ENCODE measurements around the gene SEC61A2.
"Not testable (repeated sequence)": the region's sequence is repeated elsewhere in the genome, so short reads cannot be mapped to it uniquely, and the experiment has no call there.

Gene SEC61A2

GRCh38 chr10:12156367-12157123 is 27.1 kb downstream of the SEC61A2 start:
- Histone ChIP-seq H3K4me1 (ENCODE audit: control insufficient read depth, insufficient read depth, low read length) (no peaks in the 10 kb centered on the region), H3K27me3 (ENCODE audit: control insufficient read depth, insufficient read depth, low read length) (no peaks in the 10 kb centered on the region), H3K36me3 (ENCODE audit: control insufficient read depth, insufficient read depth, low read length) (no peaks in the 10 kb centered on the region), H3K4me3 (ENCODE audit: low read length) (no peak overlapping the region), H3K9me3 (ENCODE audit: control insufficient read depth, insufficient read depth, low read length) (no peaks in the 10 kb centered on the region), H3K27ac (ENCODE audit: low read length) (no peak overlapping the region)
- DNase-seq (ENCODE audit: low read depth, low spot score): no peak
- WGBS (ENCODE audit: insufficient coverage, insufficient read length): no CpG with 5 or more reads among the region's 14 CpGs

DNA sequence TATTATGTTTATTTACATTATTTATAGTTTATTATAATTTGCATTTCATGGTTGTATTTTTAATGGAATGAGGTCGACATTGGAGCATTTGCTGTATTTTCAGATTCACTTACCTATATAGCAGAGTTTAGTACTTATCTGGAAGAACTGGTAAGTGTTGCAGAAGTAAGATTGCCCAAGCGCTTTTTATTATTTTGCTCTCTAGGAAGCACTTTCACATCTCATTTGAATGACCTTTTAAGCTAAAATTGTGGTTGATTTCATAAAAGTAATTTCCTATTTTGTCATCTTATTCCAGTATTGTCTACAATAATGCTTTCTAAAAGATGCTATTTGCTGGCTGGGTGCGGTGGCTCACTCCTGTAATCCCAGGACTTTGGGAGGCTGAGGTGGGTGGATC is 28.6 kb downstream of the SEC61A2 start:
- 0 out of 2 replicates have a peak, but pooled peaks cover 2% of the 10 kb centered on the region for H3K36me3 ChIP-seq (ENCODE audit: control insufficient read depth, insufficient read depth, low read length)
- no CpG with 5 or more reads among the region's 3 CpGs for WGBS (ENCODE audit: insufficient coverage, insufficient read length)
- H3K9me3 ChIP-seq (ENCODE audit: control insufficient read depth, insufficient read depth, low read length): no peaks in the 10 kb centered on the region
- H3K27ac ChIP-seq (ENCODE audit: low read length): no peak overlapping the region
- no peak for DNase-seq (ENCODE audit: low read depth, low spot score)
- H3K4me1 ChIP-seq (ENCODE audit: control insufficient read depth, insufficient read depth, low read length): no peaks in the 10 kb centered on the region
- no peaks in the 10 kb centered on the region for H3K27me3 ChIP-seq (ENCODE audit: control insufficient read depth, insufficient read depth, low read length)
- H3K4me3 ChIP-seq (ENCODE audit: low read length): no peak overlapping the region

- Histone ChIP-seq H3K27me3 (ENCODE audit: control insufficient read depth, insufficient read depth, low read length) (no peaks in the 10 kb centered on the region), H3K36me3 (ENCODE audit: control insufficient read depth, insufficient read depth, low read length) (0 out of 2 replicates have a peak, but pooled peaks cover 6% of the 10 kb centered on the region), H3K4me1 (ENCODE audit: control insufficient read depth, insufficient read depth, low read length) (no peaks in the 10 kb centered on the region), H3K4me3 (ENCODE audit: low read length) (no peak overlapping the region), H3K9me3 (ENCODE audit: control insufficient read depth, insufficient read depth, low read length) (no peaks in the 10 kb centered on the region), H3K27ac (ENCODE audit: low read length) (no peak overlapping the region)
- no peak for DNase-seq (ENCODE audit: low read depth, low spot score)
- WGBS (ENCODE audit: insufficient coverage, insufficient read length): no CpG with 5 or more reads among the region's 5 CpGs
Observed at GRCh38 chr10:12160664-12161063, 31.2 kb downstream of the SEC61A2 start.

- WGBS (ENCODE audit: insufficient coverage, insufficient read length): no CpG with 5 or more reads among the region's 6 CpGs
- H3K9me3 ChIP-seq (ENCODE audit: control insufficient read depth, insufficient read depth, low read length): no peaks in the 10 kb centered on the region
- peaks cover 6% of the 10 kb centered on the region; the same call in 1 of the 2 replicates for H3K36me3 ChIP-seq (ENCODE audit: control insufficient read depth, insufficient read depth, low read length)
- no peak for DNase-seq (ENCODE audit: low read depth, low spot score)
- no peak overlapping the region for H3K4me3 ChIP-seq (ENCODE audit: low read length)
- H3K27ac ChIP-seq (ENCODE audit: low read length): no peak overlapping the region
- H3K27me3 ChIP-seq (ENCODE audit: control insufficient read depth, insufficient read depth, low read length): no peaks in the 10 kb centered on the region
- no peaks in the 10 kb centered on the region for H3K4me1 ChIP-seq (ENCODE audit: control insufficient read depth, insufficient read depth, low read length)
Observed at GRCh38 chr10:12162927-12163326, 33.5 kb downstream of the SEC61A2 start.

GRCh38 chr10:12164085-12164484 is 34.6 kb downstream of the SEC61A2 start:
- no peak for DNase-seq (ENCODE audit: low read depth, low spot score)
- Histone ChIP-seq H3K27me3 (ENCODE audit: control insufficient read depth, insufficient read depth, low read length) (no peaks in the 10 kb centered on the region), H3K4me3 (ENCODE audit: low read length) (no peak overlapping the region), H3K27ac (ENCODE audit: low read length) (no peak overlapping the region), H3K36me3 (ENCODE audit: control insufficient read depth, insufficient read depth, low read length) (peaks cover 6% of the 10 kb centered on the region; the same call in 1 of the 2 replicates), H3K4me1 (ENCODE audit: control insufficient read depth, insufficient read depth, low read length) (no peaks in the 10 kb centered on the region), H3K9me3 (ENCODE audit: control insufficient read depth, insufficient read depth, low read length) (no peaks in the 10 kb centered on the region)
- no CpG with 5 or more reads among the region's 12 CpGs for WGBS (ENCODE audit: insufficient coverage, insufficient read length)

DNA sequence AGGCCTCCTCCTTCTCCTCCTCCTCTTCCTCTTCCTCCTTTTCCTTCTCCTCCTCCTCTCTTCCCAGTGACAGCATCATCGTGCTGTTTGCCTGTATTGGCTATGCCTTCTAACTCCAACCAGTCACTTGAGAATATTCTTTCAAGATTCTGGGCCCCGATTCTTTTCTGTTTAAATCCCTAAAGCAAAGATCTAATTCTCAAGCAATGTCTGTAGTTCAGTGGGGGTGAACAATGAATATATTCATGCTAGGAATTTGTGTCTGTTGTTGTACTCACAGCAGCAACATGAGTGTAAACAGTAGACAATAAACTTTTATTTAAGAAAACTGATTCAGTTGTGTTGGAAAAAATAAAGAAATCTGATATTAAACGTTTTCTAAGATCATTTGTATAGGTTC is 35.6 kb downstream of the SEC61A2 start:
- Histone ChIP-seq H3K36me3 (ENCODE audit: control insufficient read depth, insufficient read depth, low read length) (peaks cover 6% of the 10 kb centered on the region; the same call in 1 of the 2 replicates), H3K4me3 (ENCODE audit: low read length) (no peak overlapping the region), H3K4me1 (ENCODE audit: control insufficient read depth, insufficient read depth, low read length) (no peaks in the 10 kb centered on the region), H3K9me3 (ENCODE audit: control insufficient read depth, insufficient read depth, low read length) (no peaks in the 10 kb centered on the region), H3K27me3 (ENCODE audit: control insufficient read depth, insufficient read depth, low read length) (no peaks in the 10 kb centered on the region), H3K27ac (ENCODE audit: low read length) (no peak overlapping the region)
- WGBS (ENCODE audit: insufficient coverage, insufficient read length): no CpG with 5 or more reads among the region's 3 CpGs
- DNase-seq (ENCODE audit: low read depth, low spot score): no peak

- Histone ChIP-seq H3K9me3 (ENCODE audit: control insufficient read depth, insufficient read depth, low read length) (no peaks in the 10 kb centered on the region), H3K27me3 (ENCODE audit: control insufficient read depth, insufficient read depth, low read length) (no peaks in the 10 kb centered on the region), H3K4me1 (ENCODE audit: control insufficient read depth, insufficient read depth, low read length) (no peaks in the 10 kb centered on the region), H3K27ac (ENCODE audit: low read length) (no peak overlapping the region), H3K36me3 (ENCODE audit: control insufficient read depth, insufficient read depth, low read length) (peaks cover 7% of the 10 kb centered on the region; the same call in 1 of the 2 replicates), H3K4me3 (ENCODE audit: low read length) (no peak overlapping the region)
- no CpG with 5 or more reads among the region's 6 CpGs for WGBS (ENCODE audit: insufficient coverage, insufficient read length)
- DNase-seq (ENCODE audit: low read depth, low spot score): no peak
Observed at GRCh38 chr10:12165999-12166775, 36.7 kb downstream of the SEC61A2 start.

- no CpG with 5 or more reads among the region's 6 CpGs for WGBS (ENCODE audit: insufficient coverage, insufficient read length)
- not testable (repeated sequence) for H3K4me3 ChIP-seq (ENCODE audit: low read length); H3K4me1 ChIP-seq (ENCODE audit: control insufficient read depth, insufficient read depth, low read length); H3K27me3 ChIP-seq (ENCODE audit: control insufficient read depth, insufficient read depth, low read length); H3K27ac ChIP-seq (ENCODE audit: low read length); DNase-seq (ENCODE audit: low read depth, low spot score); H3K9me3 ChIP-seq (ENCODE audit: control insufficient read depth, insufficient read depth, low read length)
- H3K36me3 ChIP-seq (ENCODE audit: control insufficient read depth, insufficient read depth, low read length): peaks cover 17% of the 10 kb centered on the region
Observed at GRCh38 chr10:12171512-12171911, 42.0 kb downstream of the SEC61A2 start.

DNA sequence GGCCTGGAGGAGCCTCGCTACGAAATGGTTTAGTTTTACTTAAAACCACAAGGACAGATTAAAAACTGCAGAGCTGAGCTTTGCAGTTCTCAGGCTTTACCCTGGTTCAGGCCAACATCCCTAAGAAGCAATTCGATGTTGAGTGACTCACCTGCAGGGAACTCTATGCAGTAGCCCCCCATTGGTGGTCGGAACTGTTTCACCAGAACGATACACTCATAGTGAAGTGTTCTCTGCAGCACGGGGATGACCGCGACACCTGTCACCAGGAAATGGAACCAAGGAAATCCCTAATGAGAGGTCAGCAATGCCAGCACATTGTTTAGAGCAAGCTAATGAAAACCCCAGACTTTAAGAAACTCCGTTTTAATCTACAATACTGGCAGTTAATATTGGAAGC is 48.2 kb downstream of the SEC61A2 start:
- no peak for DNase-seq (ENCODE audit: low read depth, low spot score)
- no peaks in the 10 kb centered on the region; the same call in 1 of the 2 replicates for H3K4me1 ChIP-seq (ENCODE audit: control insufficient read depth, insufficient read depth, low read length)
- peaks cover 13% of the 10 kb centered on the region for H3K36me3 ChIP-seq (ENCODE audit: control insufficient read depth, insufficient read depth, low read length)
- no peak overlapping the region for H3K4me3 ChIP-seq (ENCODE audit: low read length)
- no peaks in the 10 kb centered on the region for H3K9me3 ChIP-seq (ENCODE audit: control insufficient read depth, insufficient read depth, low read length)
- H3K27ac ChIP-seq (ENCODE audit: low read length): no peak overlapping the region
- no peaks in the 10 kb centered on the region for H3K27me3 ChIP-seq (ENCODE audit: control insufficient read depth, insufficient read depth, low read length)
- WGBS (ENCODE audit: insufficient coverage, insufficient read length): no CpG with 5 or more reads among the region's 9 CpGs

- Histone ChIP-seq H3K4me1 (ENCODE audit: control insufficient read depth, insufficient read depth, low read length) (no peaks in the 10 kb centered on the region; the same call in 1 of the 2 replicates), H3K36me3 (ENCODE audit: control insufficient read depth, insufficient read depth, low read length) (peaks cover 3% of the 10 kb centered on the region), H3K27me3 (ENCODE audit: control insufficient read depth, insufficient read depth, low read length) (no peaks in the 10 kb centered on the region), H3K27ac (ENCODE audit: low read length) (no peak overlapping the region), H3K4me3 (ENCODE audit: low read length) (no peak overlapping the region), H3K9me3 (ENCODE audit: control insufficient read depth, insufficient read depth, low read length) (no peaks in the 10 kb centered on the region)
- no peak for DNase-seq (ENCODE audit: low read depth, low spot score)
- no CpG with 5 or more reads among the region's 4 CpGs for WGBS (ENCODE audit: insufficient coverage, insufficient read length)
Observed at GRCh38 chr10:12179606-12180170, 50.2 kb downstream of the SEC61A2 start.
